ENCODE data around the gene PAGR1. TPM values are rescaled to one million over a fixed set of nuclear protein-coding genes. Genes with fewer than 3 reads are reported as not detected.

Gene PAGR1
- total and polyA plus RNA-seq, 10 of the 15 experiments (the other 5 are each of a cell fraction or from before 2014, with no cell fraction given) = 1.1 to 57.7 (median 23.4) TPM

GRCh38 chr16:29794231-29794710, 21.7 kb upstream of the PAGR1 start (continued):
- no peak for TF ChIP-seq CREB1 (IDR thresholded peaks at IDR 0.05; ENCODE audit: low read depth)
- no peak for TF ChIP-seq IRF3 (IDR thresholded peaks at IDR 0.05)

- in situ Hi-C loops (cut with MboI) (no loop called here), intact Hi-C loops (cut with micrococcal nuclease; ENCODE audit: unreplicated experiment) (no loop called here)
- no peak overlapping the region for H3K27ac ChIP-seq (ENCODE audit: control insufficient read depth, insufficient read depth)
- H3K9ac ChIP-seq (ENCODE audit: control insufficient read depth, insufficient read depth, low read length) = no peak overlapping the region
- H3K79me2 ChIP-seq (ENCODE audit: control insufficient read depth, insufficient read depth, low read length) = peaks cover 12% of the 10 kb centered on the region
- no peak for DNase-seq (ENCODE audit: low read depth, low spot score)
- ChIA-PET POLR2A (interaction anchor here (1.3 to 1.6 kb wide), 3 partner anchors 12 to 19 kb away, joined by 3 to 4 read pairs (median 3); partner anchors contain the start of gene KIF22), CTCF (interaction anchor here (0.6 to 2.9 kb wide), 4 partner anchors 10 to 230 kb away, joined by 3 to 24 read pairs (median 4); partner anchors contain the start of gene KIF22), RAD21 (ENCODE audit: unreplicated experiment) (interaction anchor here (1.3 to 1.5 kb wide), 2 partner anchors 12 to 46 kb away, joined by 3 to 5 read pairs; partner anchors contain the start of gene KIF22), SMC1A (ENCODE audit: uncharacterized antibody, unreplicated experiment) (interaction anchor here (1.6 to 4.6 kb wide), 3 partner anchors 10 to 44 kb away, joined by 3 to 38 read pairs (median 5); partner anchors contain the start of genes KIF22 and PAGR1)
- no peak overlapping the region for H3K4me2 ChIP-seq (ENCODE audit: control insufficient read depth, insufficient read depth)
- no peaks in the 10 kb centered on the region for H3K9me3 ChIP-seq (replicated peaks; ENCODE audit: control insufficient read depth, insufficient read depth, low read length)
- peaks cover 31 to 33% of the 10 kb centered on the region in 2 experiments for H3K36me3 ChIP-seq (ENCODE audit: control insufficient read depth in 2 of 2, insufficient read depth in 2 of 2, low read length in 1 of 2)
- no peaks in the 10 kb centered on the region for H3K27me3 ChIP-seq (replicated peaks in 1 of 2; ENCODE audit: control insufficient read depth in 2 of 2, insufficient read depth in 2 of 2, low read length in 1 of 2)
- H4K20me1 ChIP-seq (ENCODE audit: control insufficient read depth, insufficient read depth) = no peaks in the 10 kb centered on the region
- BruUV-seq (replicated peaks) = no TSS peak
- TF ChIP-seq PAX8 (IDR thresholded peaks at IDR 0.05) (no peak), POLR2A (IDR thresholded peaks at IDR 0.05; ENCODE audit: low read depth, low read length) (peak; percentile 32; the same call in 1 of the 2 replicates), ZNF384 (IDR thresholded peaks at IDR 0.05; ENCODE audit: borderline replicate concordance, low read depth, low read length) (no peak)
- no peak for ATAC-seq
- 95% methylated on average over 8 of the region's 8 CpGs for WGBS (ENCODE audit: insufficient coverage, insufficient replicate concordance, low lambda C conversion rate, missing lambda C conversion rate)
- peaks cover 7% of the 10 kb centered on the region for H3K4me1 ChIP-seq (ENCODE audit: control insufficient read depth, insufficient read depth, low read length)
- H3K4me3 ChIP-seq = no peak overlapping the region
- FAIRE-seq = no peak
- H2AFZ ChIP-seq (ENCODE audit: control insufficient read depth, low read depth, low read length) = no peak overlapping the region
These were observed 13.5 kb upstream of the PAGR1 start for GRCh38 chr16:29802416-29802935.
